ENCODE measurements around the gene DENND6B. TPM values are rescaled to one million over a fixed set of nuclear protein-coding genes. Genes with fewer than 3 reads are reported as not detected.

Gene DENND6B
- total RNA-seq, 1 donor from 2014 or later, result 1.4 TPM

GRCh38 chr22:50283821-50284220 is 43.0 kb downstream of the DENND6B start:
- Histone ChIP-seq H3K27ac (no peak overlapping the region), H3K4me3 (no peak overlapping the region), H3K9me3 (no peaks in the 10 kb centered on the region), H3K27me3 (no peaks in the 10 kb centered on the region), H3K36me3 (peaks cover 94 to 95% of the 10 kb centered on the region in 2 donors), H3K4me1 (no peaks in the 10 kb centered on the region)
- TF ChIP-seq CTCF (IDR thresholded peaks at IDR 0.05), result no peak
- intact Hi-C loops (cut with DNase I), result no loop called here
- DNase-seq (ENCODE audit: low spot score in 2 of 2), result no peak

GRCh38 chr22:50282361-50283155 is 44.3 kb downstream of the DENND6B start:
- no peak overlapping the region for H3K4me3 ChIP-seq
- no peaks in the 10 kb centered on the region for H3K27me3 ChIP-seq
- peaks cover 94 to 95% of the 10 kb centered on the region in 2 donors for H3K36me3 ChIP-seq
- H3K27ac ChIP-seq, result no peak overlapping the region
- intact Hi-C loops (cut with DNase I), result no loop called here
- H3K4me1 ChIP-seq, result no peaks in the 10 kb centered on the region
- no peak for TF ChIP-seq CTCF (IDR thresholded peaks at IDR 0.05)
- no peaks in the 10 kb centered on the region for H3K9me3 ChIP-seq
- no peak for DNase-seq (ENCODE audit: low spot score in 2 of 2)

GRCh38 chr22:50281957-50282356 is 44.9 kb downstream of the DENND6B start:
- Histone ChIP-seq H3K4me3 (no peak overlapping the region), H3K27ac (no peak overlapping the region), H3K4me1 (no peaks in the 10 kb centered on the region), H3K9me3 (no peaks in the 10 kb centered on the region), H3K36me3 (peaks cover 93 to 95% of the 10 kb centered on the region in 2 donors), H3K27me3 (no peaks in the 10 kb centered on the region)
- no peak for DNase-seq (ENCODE audit: low spot score in 2 of 2)
- intact Hi-C loops (cut with DNase I), result no loop called here
- no peak for TF ChIP-seq CTCF (IDR thresholded peaks at IDR 0.05)

- intact Hi-C loops (cut with DNase I), result no loop called here
- Histone ChIP-seq H3K4me3 (no peak overlapping the region), H3K27ac (no peak overlapping the region), H3K4me1 (no peaks in the 10 kb centered on the region), H3K9me3 (no peaks in the 10 kb centered on the region), H3K27me3 (no peaks in the 10 kb centered on the region), H3K36me3 (peaks cover 93 to 95% of the 10 kb centered on the region in 2 donors)
- DNase-seq (ENCODE audit: low spot score in 2 of 2), result no peak
- TF ChIP-seq CTCF (IDR thresholded peaks at IDR 0.05), result no peak
These were observed 45.4 kb downstream of the DENND6B start for GRCh38 chr22:50281384-50281760.

- Histone ChIP-seq H3K4me1 (no peaks in the 10 kb centered on the region), H3K27me3 (no peaks in the 10 kb centered on the region), H3K27ac (no peak overlapping the region), H3K9me3 (no peaks in the 10 kb centered on the region), H3K4me3 (no peak overlapping the region), H3K36me3 (peaks cover 93 to 95% of the 10 kb centered on the region in 2 donors)
- intact Hi-C loops (cut with DNase I), result no loop called here
- no peak for TF ChIP-seq CTCF (IDR thresholded peaks at IDR 0.05)
- no peak for DNase-seq (ENCODE audit: low spot score in 2 of 2)
These were observed 46.0 kb downstream of the DENND6B start for GRCh38 chr22:50280708-50281383.

Measured in ascending aorta (tissue), 2 donors.